Activated naive CD4-positive, alpha-beta T cell treated with anti-CD3 and anti-CD28 coated beads for 36 hours (primary cell): Measurements from ENCODE around the gene PDE5A. TPM values are rescaled to one million over a fixed set of nuclear protein-coding genes. Genes with fewer than 3 reads are reported as not detected.

Experiments used
- CTCF ChIA-PET: fragments of 350-600 bp; sonication (Branson Sonifier 250); formaldehyde crosslinking; loops from one replicate; lab custom pipeline; 2021; ENCODE audit warnings: antibody characterized with exemption; lab: Charles Lee
- DNase-seq: peaks from one replicate; pipeline ENCODE4 v3.0.0-alpha.2; 2020
- H3K27ac Mint-ChIP-seq: one replicate; pipeline ENCODE4 v1.8.0; 2021; ENCODE audit warnings: mild to moderate bottlenecking, mixed read lengths
- H3K27me3 Mint-ChIP-seq: one replicate; pipeline ENCODE4 v1.8.0; 2021; ENCODE audit warnings: low read depth, mixed read lengths
- H3K36me3 Mint-ChIP-seq: one replicate; pipeline ENCODE4 v1.8.0; 2021; ENCODE audit warnings: low read depth, mixed read lengths
- H3K4me1 Mint-ChIP-seq: one replicate; pipeline ENCODE4 v1.8.0; 2021; ENCODE audit warnings: low read depth, mixed read lengths
- H3K4me3 Mint-ChIP-seq: one replicate; pipeline ENCODE4 v1.8.0; 2021; ENCODE audit warnings: mild to moderate bottlenecking, moderate library complexity, mixed read lengths
- H3K9me3 Mint-ChIP-seq: one replicate; pipeline ENCODE4 v1.8.0; 2021; ENCODE audit warnings: mixed read lengths
- intact Hi-C: fragments of 100-400 bp; cut with micrococcal nuclease; formaldehyde crosslinking; loops from one replicate; pipeline ENCODE4 v1.15.1; 2023
- total RNA-seq, 2 experiments: library from RNA; stranded (reverse); gene quantifications; one replicate each; pipeline ENCODE4 v1.2.3, GENCODE V29; 2021

The PDE5A gene
- total RNA-seq, 2 experiments from 2014 or later: 0.41 to 0.44 TPM

DNA sequence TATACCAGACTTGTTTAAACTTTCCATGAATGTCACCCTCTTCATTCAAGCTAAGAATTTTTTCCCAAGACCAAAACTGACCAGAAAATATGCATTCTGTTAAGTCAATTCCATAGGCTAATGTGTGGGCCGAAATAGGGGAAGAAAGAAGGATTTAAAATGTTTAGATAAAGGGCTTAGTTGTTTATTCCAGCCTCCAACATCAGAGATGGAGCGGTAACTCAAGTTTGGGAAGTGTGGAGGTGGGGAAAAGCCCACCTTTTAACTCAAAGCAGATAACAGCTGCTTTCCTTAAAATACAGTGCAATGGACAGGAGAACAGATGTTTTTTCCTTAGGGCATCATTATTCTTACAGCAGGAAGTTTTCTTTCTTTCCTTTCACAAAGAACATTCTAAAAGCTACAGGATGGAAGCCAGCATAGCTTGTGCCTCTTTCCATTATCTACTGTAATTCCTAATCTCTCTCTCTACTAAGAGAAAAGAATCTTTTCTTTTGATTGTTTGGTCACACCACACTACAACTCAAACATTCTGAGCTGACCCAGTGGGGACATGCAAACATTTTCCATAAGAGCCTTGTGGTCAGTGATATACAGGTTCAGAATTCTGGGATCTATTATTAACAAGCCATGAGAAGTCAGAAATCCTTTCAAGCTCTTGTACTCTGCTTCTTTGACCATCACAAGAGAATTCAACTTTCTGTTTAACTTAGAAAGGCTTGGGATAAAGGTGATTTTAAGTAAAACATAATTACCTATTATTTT lies 101.6 kb downstream of the PDE5A start:
- intact Hi-C loops: no loop called here
- no peak for DNase-seq
- Mint-ChIP-seq H3K36me3 (peaks cover 14% of the 10 kb centered on the region), H3K27me3 (no peaks in the 10 kb centered on the region), H3K4me1 (no peaks in the 10 kb centered on the region), H3K4me3 (no peak overlapping the region), H3K27ac (no peak overlapping the region), H3K9me3 (no peaks in the 10 kb centered on the region)
- CTCF ChIA-PET: interaction anchor here (0.6 kb wide), 1 partner anchor 701 kb away, joined by 3 read pairs; no protein-coding TSS in a partner anchor

DNA sequence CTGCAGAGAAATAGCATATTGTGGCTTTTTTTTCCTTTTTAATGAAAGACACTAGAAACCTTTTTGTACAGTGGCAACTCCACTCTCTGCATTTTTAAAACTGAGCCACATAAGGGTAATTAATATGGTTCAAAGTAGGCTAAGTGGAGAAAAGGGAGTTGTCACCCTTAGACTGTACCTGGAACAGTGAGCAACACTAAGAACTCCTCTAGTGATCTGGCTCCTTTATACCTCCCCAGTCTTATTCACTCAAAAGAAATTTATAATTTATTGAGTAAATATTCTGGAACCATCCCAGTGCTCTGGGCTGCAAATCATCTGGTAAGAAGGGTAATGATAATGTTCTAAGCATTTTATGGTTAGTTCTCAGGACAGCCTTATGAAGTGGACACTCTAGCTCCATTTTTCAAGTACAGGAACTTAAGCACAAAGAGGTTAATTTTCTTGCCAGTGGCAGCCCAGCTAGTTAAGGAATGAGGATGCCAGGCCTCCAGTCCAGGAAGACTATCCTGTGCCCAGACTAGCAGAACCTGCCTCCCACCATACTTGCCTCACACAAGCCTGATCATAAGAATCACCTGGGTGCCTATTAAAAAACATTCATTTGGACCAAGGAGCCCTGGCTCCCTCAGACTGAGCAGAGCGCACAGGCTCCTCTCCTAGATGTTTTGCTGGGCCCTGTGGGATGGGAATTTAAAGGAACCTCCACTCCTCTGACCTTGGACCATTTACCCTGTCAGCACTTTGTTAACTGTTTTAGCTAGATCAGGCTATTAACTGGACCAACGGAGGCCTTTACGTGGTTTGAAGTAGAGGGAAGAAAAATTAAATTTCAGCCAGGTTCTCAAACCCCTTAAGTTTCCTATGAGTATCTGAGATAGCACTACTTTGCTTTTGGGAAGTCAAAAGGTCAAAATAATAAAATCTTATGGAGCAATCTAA lies 102.6 kb downstream of the PDE5A start:
- intact Hi-C loops: no loop called here

GRCh38 chr4:119525005-119525749 lies 103.4 kb downstream of the PDE5A start:
- Mint-ChIP-seq H3K4me3 (no peak overlapping the region), H3K27ac (no peak overlapping the region), H3K9me3 (no peaks in the 10 kb centered on the region), H3K4me1 (no peaks in the 10 kb centered on the region), H3K27me3 (no peaks in the 10 kb centered on the region), H3K36me3 (peaks cover 13% of the 10 kb centered on the region)
- intact Hi-C loops: no loop called here
- no peak for DNase-seq
- CTCF ChIA-PET: no interaction called here

More for the DNA sequence above, 102.6 kb downstream of the PDE5A start:
- CTCF ChIA-PET: interaction anchor here (0.6 kb wide), 1 partner anchor 700 kb away, joined by 3 read pairs; no protein-coding TSS in a partner anchor
- H3K4me3 Mint-ChIP-seq: no peak overlapping the region
- H3K4me1 Mint-ChIP-seq: no peaks in the 10 kb centered on the region
- no peaks in the 10 kb centered on the region for H3K9me3 Mint-ChIP-seq
- no peak overlapping the region for H3K27ac Mint-ChIP-seq
- H3K36me3 Mint-ChIP-seq: peaks cover 11% of the 10 kb centered on the region
- DNase-seq: no peak
- H3K27me3 Mint-ChIP-seq: no peaks in the 10 kb centered on the region

DNA sequence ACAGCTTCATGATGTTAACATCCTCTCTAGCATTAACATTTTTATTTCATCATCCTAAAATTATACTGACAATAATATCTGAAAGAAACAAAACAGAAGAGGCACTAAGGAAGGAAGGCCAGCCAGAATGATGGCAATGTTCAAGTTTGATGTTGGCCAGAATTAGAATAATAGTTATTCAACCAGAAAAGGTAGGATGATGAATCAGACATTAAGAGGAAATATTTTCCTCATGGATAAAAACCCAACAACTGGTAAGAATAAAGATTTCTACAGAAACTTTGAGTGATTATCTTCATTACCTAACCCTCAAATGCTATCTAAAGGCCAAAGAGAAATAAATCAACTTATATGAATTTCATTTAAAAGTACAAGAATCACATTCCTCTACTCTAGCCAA lies 105.2 kb downstream of the PDE5A start:
- no peak for DNase-seq
- Mint-ChIP-seq H3K9me3 (no peaks in the 10 kb centered on the region), H3K27ac (no peak overlapping the region), H3K4me1 (no peaks in the 10 kb centered on the region), H3K36me3 (peaks cover 8% of the 10 kb centered on the region), H3K27me3 (no peaks in the 10 kb centered on the region), H3K4me3 (no peak overlapping the region)
- intact Hi-C loops: no loop called here
- CTCF ChIA-PET: no interaction called here

GRCh38 chr4:119521268-119521667 lies 107.3 kb downstream of the PDE5A start:
- Mint-ChIP-seq H3K36me3 (peaks cover 13% of the 10 kb centered on the region), H3K27me3 (no peaks in the 10 kb centered on the region), H3K9me3 (no peaks in the 10 kb centered on the region), H3K27ac (no peak overlapping the region), H3K4me1 (no peaks in the 10 kb centered on the region), H3K4me3 (no peak overlapping the region)
- intact Hi-C loops: no loop called here
- CTCF ChIA-PET: no interaction called here
- no peak for DNase-seq

- Mint-ChIP-seq H3K27ac (no peak overlapping the region), H3K36me3 (peaks cover 11% of the 10 kb centered on the region), H3K27me3 (no peaks in the 10 kb centered on the region), H3K9me3 (no peaks in the 10 kb centered on the region), H3K4me1 (no peaks in the 10 kb centered on the region), H3K4me3 (no peak overlapping the region)
- CTCF ChIA-PET: no interaction called here
- DNase-seq: no peak
- intact Hi-C loops: no loop called here
These were observed 109.6 kb downstream of the PDE5A start for GRCh38 chr4:119518915-119519410.

DNA sequence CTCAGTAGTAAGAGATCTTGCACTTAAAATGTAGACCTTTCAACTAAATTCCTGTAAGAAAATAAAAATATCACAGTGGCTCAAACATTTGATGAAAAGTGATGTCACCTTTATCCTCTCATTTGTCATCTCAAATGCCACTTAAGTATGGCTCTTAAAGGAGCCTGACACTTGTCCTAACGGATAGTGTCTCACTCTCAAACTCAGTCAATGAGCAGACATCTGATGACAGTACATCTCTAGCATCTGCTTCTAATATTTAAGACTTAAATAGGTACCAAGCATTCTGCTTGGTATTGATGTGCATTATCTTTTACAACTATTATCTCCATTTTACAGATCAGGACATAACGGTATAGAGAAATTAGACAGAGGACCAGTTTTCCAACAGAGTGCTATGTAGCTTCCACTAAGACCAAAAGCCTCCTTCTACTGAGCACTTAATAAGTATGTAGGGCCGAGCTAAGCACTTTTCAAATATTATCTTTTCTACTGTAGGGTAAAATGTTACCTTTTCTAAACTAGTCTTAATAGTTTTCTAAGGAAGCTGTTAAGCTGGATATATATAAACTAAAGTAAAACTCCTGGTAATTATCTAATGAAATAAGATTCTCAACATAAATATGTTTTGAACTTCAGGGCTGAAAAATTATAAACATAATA lies 110.2 kb downstream of the PDE5A start:
- no peak overlapping the region for H3K27ac Mint-ChIP-seq
- no peaks in the 10 kb centered on the region for H3K4me1 Mint-ChIP-seq
- intact Hi-C loops: no loop called here
- no peaks in the 10 kb centered on the region for H3K27me3 Mint-ChIP-seq
- CTCF ChIA-PET: no interaction called here
- H3K36me3 Mint-ChIP-seq: peaks cover 14% of the 10 kb centered on the region
- H3K4me3 Mint-ChIP-seq: no peak overlapping the region
- H3K9me3 Mint-ChIP-seq: no peaks in the 10 kb centered on the region
- DNase-seq: no peak

- no peak for DNase-seq
- H3K9me3 Mint-ChIP-seq: no peaks in the 10 kb centered on the region
- no peaks in the 10 kb centered on the region for H3K27me3 Mint-ChIP-seq
- CTCF ChIA-PET: no interaction called here
- H3K36me3 Mint-ChIP-seq: peaks cover 14% of the 10 kb centered on the region
- intact Hi-C loops: no loop called here
- H3K4me3 Mint-ChIP-seq: no peak overlapping the region
- no peaks in the 10 kb centered on the region for H3K4me1 Mint-ChIP-seq
- no peak overlapping the region for H3K27ac Mint-ChIP-seq
These were observed 111.0 kb downstream of the PDE5A start for GRCh38 chr4:119517361-119518229.

DNA sequence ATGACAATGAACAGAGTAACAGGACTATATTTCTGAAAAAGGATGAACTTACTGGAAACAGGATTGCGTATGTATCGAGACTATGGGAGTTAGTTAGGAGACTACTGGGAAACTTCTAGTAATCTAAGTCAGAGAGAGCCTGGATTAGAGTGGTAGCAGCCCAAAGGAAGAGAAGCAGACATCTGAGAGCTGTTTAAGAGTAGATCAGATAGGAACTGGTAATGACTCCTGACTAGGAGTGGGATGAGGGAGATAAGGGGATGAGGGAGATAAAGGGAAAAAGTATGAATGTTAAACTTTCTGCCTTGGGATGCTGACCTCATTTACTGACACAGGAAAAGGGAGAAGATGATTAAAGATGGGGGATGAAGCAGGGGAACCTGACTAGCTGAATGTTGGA lies 116.2 kb downstream of the PDE5A start:
- no peak for DNase-seq
- Mint-ChIP-seq H3K4me3 (no peak overlapping the region), H3K9me3 (no peaks in the 10 kb centered on the region), H3K27me3 (no peaks in the 10 kb centered on the region), H3K36me3 (peaks cover 10% of the 10 kb centered on the region), H3K27ac (no peak overlapping the region), H3K4me1 (no peaks in the 10 kb centered on the region)
- CTCF ChIA-PET: interaction anchor here (1.2 kb wide), 1 partner anchor 28 kb away, joined by 5 read pairs; no protein-coding TSS in a partner anchor
- intact Hi-C loops: no loop called here

- CTCF ChIA-PET: interaction anchor here (0.7 kb wide), 1 partner anchor 63 kb away, joined by 3 read pairs; no protein-coding TSS in a partner anchor
- Mint-ChIP-seq H3K27me3 (no peaks in the 10 kb centered on the region), H3K4me1 (no peaks in the 10 kb centered on the region), H3K36me3 (peaks cover 11% of the 10 kb centered on the region), H3K27ac (no peak overlapping the region), H3K9me3 (no peaks in the 10 kb centered on the region), H3K4me3 (no peak overlapping the region)
- no peak for DNase-seq
- intact Hi-C loops: no loop called here
These were observed 118.0 kb downstream of the PDE5A start for GRCh38 chr4:119510395-119511149.
